AG09319 (cell line): ENCODE data around the gene FNIP2.
"Not testable (repeated sequence)": the region's sequence is repeated elsewhere in the genome, so short reads cannot be mapped to it uniquely, and the experiment has no call there.

Source experiments
- DNase-seq: peaks from one replicate; pipeline ENCODE4 v3.0.0-alpha.2; 2010; ENCODE audit warnings: low read depth; ENCODE audit errors: extremely low read depth
- TF ChIP-seq, protein P1 (sequence below): IDR thresholded peaks from 2 replicates; pipeline ENCODE4 v1.5.1; 2011; ENCODE audit warnings: low read depth, mild to moderate bottlenecking, inconsistent platforms, low read length, moderate library complexity

FNIP2 gene

DNA sequence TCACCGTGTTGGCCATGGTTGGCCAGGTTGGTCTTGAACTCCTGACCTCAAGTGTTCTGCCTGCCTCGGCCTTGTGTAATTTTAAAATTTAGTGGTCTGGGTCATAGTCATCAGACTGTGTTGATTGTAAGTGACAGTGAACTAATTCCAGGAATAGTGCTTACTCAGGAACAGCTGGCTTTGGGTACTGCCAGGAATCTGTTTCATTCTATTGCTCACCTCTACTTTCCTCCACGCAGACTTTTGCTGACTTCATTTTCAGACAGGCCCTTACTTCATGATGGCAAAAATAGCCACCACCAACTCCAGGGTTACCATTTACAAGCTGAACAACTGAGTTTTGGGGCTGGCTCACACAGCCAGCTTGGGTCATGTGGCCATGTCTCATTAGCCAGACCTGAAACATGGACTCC lies 54.6 kb downstream of the FNIP2 start:
- no peak for DNase-seq
- TF ChIP-seq, protein P1, sequence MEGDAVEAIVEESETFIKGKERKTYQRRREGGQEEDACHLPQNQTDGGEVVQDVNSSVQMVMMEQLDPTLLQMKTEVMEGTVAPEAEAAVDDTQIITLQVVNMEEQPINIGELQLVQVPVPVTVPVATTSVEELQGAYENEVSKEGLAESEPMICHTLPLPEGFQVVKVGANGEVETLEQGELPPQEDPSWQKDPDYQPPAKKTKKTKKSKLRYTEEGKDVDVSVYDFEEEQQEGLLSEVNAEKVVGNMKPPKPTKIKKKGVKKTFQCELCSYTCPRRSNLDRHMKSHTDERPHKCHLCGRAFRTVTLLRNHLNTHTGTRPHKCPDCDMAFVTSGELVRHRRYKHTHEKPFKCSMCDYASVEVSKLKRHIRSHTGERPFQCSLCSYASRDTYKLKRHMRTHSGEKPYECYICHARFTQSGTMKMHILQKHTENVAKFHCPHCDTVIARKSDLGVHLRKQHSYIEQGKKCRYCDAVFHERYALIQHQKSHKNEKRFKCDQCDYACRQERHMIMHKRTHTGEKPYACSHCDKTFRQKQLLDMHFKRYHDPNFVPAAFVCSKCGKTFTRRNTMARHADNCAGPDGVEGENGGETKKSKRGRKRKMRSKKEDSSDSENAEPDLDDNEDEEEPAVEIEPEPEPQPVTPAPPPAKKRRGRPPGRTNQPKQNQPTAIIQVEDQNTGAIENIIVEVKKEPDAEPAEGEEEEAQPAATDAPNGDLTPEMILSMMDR: no peak

DNA sequence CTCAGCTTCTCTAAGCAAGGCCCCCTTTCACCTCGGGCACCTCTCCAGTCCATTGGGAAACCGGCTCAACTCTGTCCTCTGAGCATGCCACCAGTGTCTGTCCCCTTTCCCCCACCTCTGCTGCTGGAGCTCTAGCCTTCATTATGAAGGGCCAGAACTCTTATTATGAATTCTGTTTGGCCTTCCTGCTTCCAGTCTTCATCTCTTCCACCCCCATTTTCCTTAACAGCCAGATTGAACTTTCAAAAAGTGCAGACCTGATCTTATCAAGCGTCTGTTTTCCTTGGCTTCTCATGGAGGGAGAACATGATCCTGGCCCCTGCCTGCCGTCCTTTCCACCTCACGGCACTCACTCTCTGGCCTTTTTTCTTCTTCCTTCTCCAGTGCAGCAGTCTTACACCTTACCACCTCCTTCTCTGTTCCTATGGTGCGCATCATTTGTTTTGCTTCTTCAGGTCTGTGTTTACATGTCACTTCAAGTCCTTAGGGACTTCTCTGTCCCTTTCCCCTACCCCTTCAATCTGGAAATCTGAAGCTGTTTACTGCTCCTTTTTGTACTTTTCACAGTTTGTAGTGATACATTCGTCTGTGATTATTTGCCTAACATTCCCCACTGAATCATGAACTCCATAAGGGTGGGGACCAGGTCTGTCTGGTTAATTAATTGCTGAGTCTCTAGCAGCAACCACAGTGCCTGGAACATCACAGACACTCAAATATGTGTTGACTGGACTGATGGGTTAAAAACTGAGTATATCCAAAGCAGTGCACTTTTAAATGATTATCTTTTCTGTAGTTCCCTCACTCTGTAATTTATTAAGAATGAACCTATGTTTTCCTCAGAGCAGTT lies 55.8 kb downstream of the FNIP2 start:
- TF ChIP-seq, protein P1: no peak
- DNase-seq: no peak

DNA sequence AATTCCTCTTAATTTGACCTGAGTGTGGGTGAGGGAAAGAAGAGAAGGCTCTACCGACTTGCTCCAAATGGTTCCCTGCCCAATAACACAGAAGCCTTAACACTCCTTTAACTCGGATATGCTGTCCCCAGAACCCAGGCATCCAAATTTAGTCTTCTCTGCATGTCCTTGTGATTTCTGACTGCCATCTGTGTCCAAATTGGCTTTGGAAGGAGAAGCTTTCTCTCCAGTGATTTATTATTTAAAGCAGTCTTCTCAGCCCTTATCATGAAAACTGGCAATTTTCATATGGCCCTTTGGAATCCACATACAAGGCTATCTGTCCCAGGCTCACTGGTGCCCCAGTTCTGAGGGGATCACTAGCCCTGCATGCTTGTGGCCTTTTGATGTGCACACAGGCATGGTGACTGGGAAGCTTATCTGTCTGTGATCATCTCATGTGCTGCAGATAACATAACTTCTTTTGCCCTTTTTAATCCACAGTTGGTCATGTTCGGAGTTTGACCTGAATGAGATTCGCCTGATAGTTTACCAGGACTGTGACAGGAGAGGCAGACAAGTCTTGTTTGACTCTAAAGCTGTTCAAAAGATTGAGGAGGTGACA lies 56.7 kb downstream of the FNIP2 start:
- DNase-seq: no peak

DNA sequence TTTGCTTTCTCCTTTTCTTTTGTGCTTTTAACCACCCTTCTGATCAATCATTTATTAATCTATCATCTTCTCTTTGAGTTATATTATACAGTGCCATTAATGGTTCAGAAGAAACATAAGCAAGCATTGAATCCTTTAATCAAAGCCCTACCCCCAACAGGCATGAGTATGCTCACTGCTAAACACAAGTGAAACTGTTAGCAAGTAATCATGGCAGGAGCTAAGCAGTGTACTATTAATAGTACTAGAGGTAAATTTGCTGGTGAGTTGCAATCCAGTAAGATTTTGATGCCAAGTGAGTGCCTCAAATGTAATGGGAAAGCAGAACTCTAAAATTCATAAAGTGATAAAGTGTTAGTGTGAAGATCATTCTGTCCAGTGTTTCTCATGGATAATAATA lies 57.2 kb downstream of the FNIP2 start:
- DNase-seq: no peak

More for the DNA sequence above, 56.7 kb downstream of the FNIP2 start:
- TF ChIP-seq, protein P1: no peak

DNA sequence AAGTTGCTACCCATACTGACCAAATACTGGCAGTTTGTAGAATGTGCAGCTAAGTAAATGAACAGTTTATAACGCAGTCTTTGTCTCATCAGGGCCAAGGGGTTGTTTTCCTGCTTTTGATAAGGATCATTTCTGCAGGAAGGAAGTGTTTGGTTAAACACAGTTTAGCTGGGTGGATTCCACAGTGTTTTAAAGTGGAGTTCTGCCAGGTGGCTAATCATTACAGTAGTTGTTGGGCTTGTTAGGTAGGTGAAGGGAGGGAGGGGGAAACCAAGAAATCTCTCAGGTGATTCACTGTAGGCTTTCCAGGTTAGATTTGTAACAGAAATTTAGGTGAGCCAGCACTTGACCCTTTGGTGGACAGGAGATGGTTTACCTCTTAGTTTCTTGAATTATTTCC lies 58.1 kb downstream of the FNIP2 start:
- TF ChIP-seq, protein P1: no peak
- DNase-seq: no peak

More for the DNA sequence above, 57.2 kb downstream of the FNIP2 start:
- TF ChIP-seq, protein P1: no peak

DNA sequence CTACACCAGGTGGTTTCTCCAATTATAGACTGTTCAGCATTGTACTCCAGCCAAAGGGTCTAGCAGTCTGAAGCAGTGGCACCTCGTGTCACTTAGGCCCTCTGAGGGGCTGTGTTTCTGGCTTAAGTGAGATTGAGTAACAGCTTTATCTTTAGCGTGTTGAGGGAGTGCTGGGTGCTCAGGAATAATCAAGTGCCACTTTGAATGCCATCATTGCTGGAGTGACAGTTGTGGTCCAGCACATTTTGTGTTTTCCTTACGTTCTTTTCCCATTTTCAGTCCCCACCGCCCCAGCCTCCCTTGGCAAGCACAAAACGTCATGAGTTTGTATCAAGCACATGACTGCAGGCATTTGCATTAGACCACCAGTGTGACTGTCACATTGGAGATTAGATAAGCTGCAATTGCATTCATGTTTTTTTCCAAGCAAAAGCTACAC lies 58.7 kb downstream of the FNIP2 start:
- no peak for DNase-seq
- TF ChIP-seq, protein P1: no peak

DNA sequence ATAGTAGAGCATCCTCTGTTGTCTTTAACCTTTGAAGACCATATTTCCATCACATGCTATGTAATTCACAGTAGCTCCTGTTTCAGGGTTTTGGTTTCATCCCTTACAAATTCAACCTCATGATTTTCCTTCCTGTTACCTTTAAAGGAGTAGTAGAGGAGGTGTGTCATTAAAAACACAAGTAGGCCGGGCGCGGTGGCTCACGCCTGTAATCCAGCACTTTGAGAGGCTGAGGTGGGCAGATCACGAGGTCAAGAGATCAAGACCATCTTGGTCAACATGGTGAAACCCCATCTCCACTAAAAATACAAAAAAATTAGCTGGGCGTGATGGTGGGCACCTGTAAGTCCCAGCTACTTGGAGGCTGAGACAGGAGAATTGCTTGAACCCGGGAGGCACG lies 59.3 kb downstream of the FNIP2 start:
- DNase-seq: not testable (repeated sequence)

DNA sequence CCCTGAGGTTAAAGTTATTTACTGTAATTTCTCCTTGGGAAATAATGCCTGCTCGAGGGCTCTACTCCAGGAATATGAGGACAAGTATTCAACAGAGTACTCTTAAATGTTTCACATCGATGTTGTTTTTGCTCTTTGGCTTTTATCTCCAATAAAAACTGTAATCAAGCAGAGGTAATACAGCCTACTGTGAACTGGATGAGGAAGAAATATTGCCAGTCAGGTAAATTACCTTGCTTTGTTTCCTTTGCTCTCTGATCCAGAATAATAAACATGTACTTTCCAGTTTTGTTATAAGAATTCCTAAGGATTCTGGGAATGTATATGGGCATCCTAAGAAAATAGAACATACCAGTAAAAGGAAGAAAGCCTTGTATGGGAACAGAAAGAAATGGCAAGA lies 60.4 kb downstream of the FNIP2 start:
- no peak for DNase-seq
- TF ChIP-seq, protein P1: no peak
